Endodermal cell (in vitro differentiated cells): ENCODE results near the gene FXYD6. TPM values are rescaled to one million over a fixed set of nuclear protein-coding genes. Genes with fewer than 3 reads are reported as not detected.
A peak's percentile ranks its signal among the peaks of the same experiment; 100 is the strongest.

Experiments
- DNase-seq: peaks from one replicate; pipeline ENCODE4 v3.0.0-alpha.2; 2017
- H3K27ac ChIP-seq: 2 replicates; pipeline ENCODE4 v1.5.1; 2013; ENCODE audit warnings: mild to moderate bottlenecking, low read depth, low read length, moderate library complexity
- H3K27me3 ChIP-seq: 2 replicates; pipeline ENCODE4 v1.6.1; 2013; ENCODE audit warnings: mild to moderate bottlenecking, low read length, moderate library complexity; ENCODE audit not compliant: insufficient read depth, control insufficient read depth, poor library complexity, severe bottlenecking
- H3K36me3 ChIP-seq: 2 replicates; pipeline ENCODE4 v1.7.0; 2013; ENCODE audit warnings: mild to moderate bottlenecking, low read length, moderate library complexity; ENCODE audit not compliant: control insufficient read depth, insufficient read depth
- H3K4me1 ChIP-seq: one replicate; pipeline ENCODE4 v1.7.0; 2013; ENCODE audit warnings: low read length; ENCODE audit not compliant: control insufficient read depth, insufficient read depth
- H3K4me3 ChIP-seq: 2 replicates; pipeline ENCODE4 v1.5.1; 2013; ENCODE audit warnings: mild to moderate bottlenecking, low read length, moderate library complexity
- H3K9ac ChIP-seq: 2 replicates; pipeline ENCODE4 v1.6.1; 2013; ENCODE audit warnings: mild to moderate bottlenecking, low read length, moderate library complexity; ENCODE audit not compliant: poor library complexity, severe bottlenecking; ENCODE audit errors: extremely low read depth
- H3K9me3 ChIP-seq: 2 replicates; pipeline ENCODE4 v1.6.1; 2013; ENCODE audit warnings: mild to moderate bottlenecking, low read length, moderate library complexity; ENCODE audit not compliant: control insufficient read depth
- H3K27ac Mint-ChIP-seq: 2 replicates; pipeline ENCODE4 v1.8.0; 2020; ENCODE audit warnings: mixed read lengths
- H3K27me3 Mint-ChIP-seq: 2 replicates; pipeline ENCODE4 v1.8.0; 2021; ENCODE audit warnings: mild to moderate bottlenecking, mixed read lengths; ENCODE audit not compliant: insufficient read depth
- H3K36me3 Mint-ChIP-seq: 2 replicates; pipeline ENCODE4 v1.8.0; 2020; ENCODE audit warnings: low read depth, mixed read lengths
- H3K4me1 Mint-ChIP-seq: 2 replicates; pipeline ENCODE4 v1.8.0; 2020; ENCODE audit warnings: mixed read lengths
- H3K4me3 Mint-ChIP-seq: 2 replicates; pipeline ENCODE4 v1.8.0; 2020; ENCODE audit warnings: mild to moderate bottlenecking, moderate library complexity, mixed read lengths
- H3K9me3 Mint-ChIP-seq: 2 replicates; pipeline ENCODE4 v1.8.0; 2020; ENCODE audit warnings: mild to moderate bottlenecking, mixed read lengths
- CTCF ChIP-seq: fragments of 200-600 bp; sonication (generic); conservative IDR thresholded peaks from 2 replicates; pipeline ENCODE4 v1.5.0; 2021; ENCODE audit warnings: antibody characterized with exemption, mild to moderate bottlenecking
- WGBS, 2 experiments: methylation state at CpG; one replicate each; pipeline versions ENCODE4 v1.1.5 to v1.1.7; 2013; ENCODE audit warnings: missing lambda C conversion rate in 2 of 2, mixed read lengths in 1 of 2; ENCODE audit not compliant: insufficient coverage in 1 of 2, insufficient read length in 1 of 2; 5-methylcytosine and 5-hydroxymethylcytosine counted together
- total RNA-seq, 2 donors: library from RNA; stranded (reverse); fragmentation: NEBNext Ultra II Directional in 1 of 2; extraction: Animal tissue kit (Norgen Biotek cat#: 25700) in 1 of 2; gene quantifications; 2 replicates in 1 of 2; 3 replicates in 1 of 2; pipeline ENCODE4 v1.2.1, GENCODE V29; 2021

The FXYD6 gene
- total RNA-seq, 2 donors from 2014 or later: 54.1 to 61.8 TPM

- Mint-ChIP-seq H3K4me3 (no peak overlapping the region), H3K27me3 (no peaks in the 10 kb centered on the region), H3K4me1 (peaks cover 23% of the 10 kb centered on the region), H3K27ac (no peak overlapping the region), H3K36me3 (no peaks in the 10 kb centered on the region), H3K9me3 (no peaks in the 10 kb centered on the region)
- WGBS, 2 experiments: 89 to 92% methylated on average over 2 to 7 of the region's 7 CpGs
- TF ChIP-seq CTCF: no peak
- Histone ChIP-seq H3K36me3 (no peaks in the 10 kb centered on the region), H3K9ac (no peak overlapping the region), H3K9me3 (no peaks in the 10 kb centered on the region), H3K4me1 (no peaks in the 10 kb centered on the region), H3K27me3 (no peaks in the 10 kb centered on the region), H3K4me3 (no peak overlapping the region), H3K27ac (no peak overlapping the region)
- DNase-seq: peak; percentile 37
Observed at GRCh38 chr11:117831661-117832415, 44.6 kb downstream of the FXYD6 start.

GRCh38 chr11:117830674-117831351 lies 45.6 kb downstream of the FXYD6 start:
- peaks cover 25% of the 10 kb centered on the region for H3K4me1 Mint-ChIP-seq
- H3K36me3 Mint-ChIP-seq: no peaks in the 10 kb centered on the region
- Histone ChIP-seq H3K4me1 (no peaks in the 10 kb centered on the region), H3K9me3 (no peaks in the 10 kb centered on the region), H3K27me3 (no peaks in the 10 kb centered on the region), H3K36me3 (no peaks in the 10 kb centered on the region), H3K4me3 (no peak overlapping the region), H3K27ac (no peak overlapping the region), H3K9ac (no peak overlapping the region)
- TF ChIP-seq CTCF: no peak
- 76 to 78% methylated on average over 4 to 6 of the region's 6 CpGs for WGBS, 2 experiments
- peaks cover 1% of the 10 kb centered on the region for H3K27me3 Mint-ChIP-seq
- peak; percentile 63 for DNase-seq
- H3K4me3 Mint-ChIP-seq: no peak overlapping the region
- no peaks in the 10 kb centered on the region for H3K9me3 Mint-ChIP-seq
- H3K27ac Mint-ChIP-seq: no peak overlapping the region

- Histone ChIP-seq H3K27ac (no peak overlapping the region), H3K36me3 (no peaks in the 10 kb centered on the region), H3K9me3 (no peaks in the 10 kb centered on the region), H3K9ac (no peak overlapping the region), H3K4me3 (no peak overlapping the region), H3K4me1 (no peaks in the 10 kb centered on the region), H3K27me3 (no peaks in the 10 kb centered on the region)
- TF ChIP-seq CTCF: no peak
- Mint-ChIP-seq H3K9me3 (no peaks in the 10 kb centered on the region), H3K27me3 (peaks cover 4% of the 10 kb centered on the region), H3K36me3 (no peaks in the 10 kb centered on the region), H3K4me1 (peaks cover 25% of the 10 kb centered on the region), H3K27ac (no peak overlapping the region), H3K4me3 (no peak overlapping the region)
- WGBS, 2 experiments: 96% methylated on average over 5 to 14 of the region's 14 CpGs
- DNase-seq: peak; percentile 43
Observed at GRCh38 chr11:117830072-117830471, 46.4 kb downstream of the FXYD6 start.
